Ramos (cell line): ENCODE data around the gene OR1L8.

ENCODE experiments used
- in situ Hi-C: fragments of 300-500 bp; cut with MboI; formaldehyde crosslinking; loops from one replicate; pipeline ENCODE4 v1.14.3; 2022; ENCODE audit warnings: low sequenced_read_pairs; ENCODE audit not compliant: unreplicated experiment

OR1L8 gene

DNA sequence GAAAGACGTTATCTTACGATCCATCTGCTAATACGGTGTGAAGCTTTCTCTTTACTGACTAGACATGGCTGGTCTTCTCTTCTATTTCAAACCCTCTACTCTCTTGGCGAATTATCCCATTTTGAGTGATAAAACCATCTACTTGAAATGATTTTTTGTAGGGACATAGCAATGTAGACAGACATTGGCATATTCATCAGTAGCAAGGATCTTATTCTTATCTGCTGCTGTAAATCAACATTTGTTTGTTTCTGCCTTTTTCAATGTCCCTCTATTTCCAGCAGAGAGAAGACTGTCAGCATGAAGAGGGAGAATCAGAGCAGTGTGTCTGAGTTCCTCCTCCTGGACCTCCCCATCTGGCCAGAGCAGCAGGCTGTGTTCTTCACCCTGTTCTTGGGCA lies 64.3 kb downstream of the OR1L8 start, which contains the start of gene OR1J4:
TSS of gene OR1J4 (plus strand) at position 301 of the 400 bp plus-strand sequence. CDS start at position 301, 0 bp downstream.
- in situ Hi-C loops, result no loop called here

DNA sequence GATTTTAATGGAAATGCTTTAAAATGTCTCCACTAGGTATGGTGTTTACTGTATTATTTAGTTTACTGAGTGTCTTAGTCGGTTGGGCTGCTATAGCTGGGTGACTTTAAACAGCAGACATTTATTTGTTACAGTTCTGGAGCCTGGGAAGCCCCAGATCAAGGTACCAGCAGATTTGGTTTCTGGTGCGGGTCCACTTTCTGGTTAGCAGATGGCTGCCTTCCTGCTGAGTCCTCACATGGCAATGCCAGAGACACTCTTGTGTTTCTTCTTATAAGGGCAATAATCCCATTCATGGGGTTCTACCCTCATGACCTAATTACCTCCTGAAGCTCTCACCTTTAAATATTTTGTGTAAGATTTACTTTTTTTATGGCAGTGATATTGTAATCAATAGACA lies 65.0 kb downstream of the OR1L8 start:
- in situ Hi-C loops, result no loop called here
